GM18505 (cell line): ENCODE data around the gene MEF2C.
A peak's percentile ranks its signal among the peaks of the same experiment; 100 is the strongest.

Experiments used
- ATAC-seq: cut with Tn5 transposase; IDR thresholded peaks from one replicate; pipeline ENCODE4 v1.9.1; 2021; ENCODE audit not compliant: unreplicated experiment
- POLR2A ChIP-seq: IDR thresholded peaks from 4 replicates; pipeline ENCODE4 v1.6.1; 2011; ENCODE audit warnings: borderline replicate concordance; ENCODE audit not compliant: insufficient read depth, insufficient read length; ENCODE audit errors: extremely low read depth

The MEF2C gene

GRCh38 chr5:88881571-88881971 lies 1.4 kb downstream of the MEF2C start:
- no peak for ATAC-seq
- TF ChIP-seq POLR2A = peak; percentile 24

DNA sequence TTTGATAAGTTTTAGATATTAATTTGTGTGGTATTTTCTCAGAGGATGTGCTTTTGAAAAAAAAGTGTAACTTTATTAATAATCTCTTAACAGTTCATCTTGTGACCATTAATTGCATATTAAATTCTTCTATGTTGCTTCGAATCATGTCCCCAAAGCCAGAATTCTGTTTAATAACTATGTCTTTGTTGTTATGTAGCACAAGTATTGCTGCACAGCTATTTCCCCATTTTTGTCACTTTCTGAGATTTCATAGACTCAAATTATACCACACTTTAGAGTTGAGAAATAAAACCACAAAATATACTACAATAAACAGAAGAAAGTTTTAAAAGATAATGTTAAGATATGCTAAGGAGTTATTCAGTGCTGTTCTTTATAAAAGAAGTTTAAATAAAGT lies 2.8 kb downstream of the MEF2C start:
- no peak for ATAC-seq
- no peak for TF ChIP-seq POLR2A

DNA sequence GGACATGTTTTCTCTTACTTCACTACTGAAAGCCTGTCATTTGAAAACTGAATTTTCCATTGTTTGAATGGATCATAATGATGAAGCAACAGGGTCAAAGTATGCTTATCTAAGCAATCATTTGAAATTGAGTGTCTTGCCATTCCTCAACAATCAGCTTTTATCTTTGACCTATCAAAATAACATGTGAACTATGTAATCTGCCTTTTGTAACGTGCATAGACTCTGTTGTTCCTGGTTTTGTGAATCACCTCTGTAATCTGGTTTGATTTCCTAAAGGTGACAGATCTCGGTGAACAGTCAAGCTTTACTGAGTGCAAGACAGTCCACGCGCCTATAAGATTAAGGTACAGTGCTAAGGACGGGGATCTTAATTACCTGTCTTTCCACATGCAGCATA lies 3.3 kb downstream of the MEF2C start:
- TF ChIP-seq POLR2A = peak; percentile 49
- ATAC-seq = no peak

- no peak for TF ChIP-seq POLR2A
- no peak for ATAC-seq
Measured at GRCh38 chr5:88878976-88879375, 4.0 kb downstream of the MEF2C start.

GRCh38 chr5:88877826-88878225 lies 5.2 kb downstream of the MEF2C start:
- no peak for TF ChIP-seq POLR2A
- ATAC-seq = no peak

DNA sequence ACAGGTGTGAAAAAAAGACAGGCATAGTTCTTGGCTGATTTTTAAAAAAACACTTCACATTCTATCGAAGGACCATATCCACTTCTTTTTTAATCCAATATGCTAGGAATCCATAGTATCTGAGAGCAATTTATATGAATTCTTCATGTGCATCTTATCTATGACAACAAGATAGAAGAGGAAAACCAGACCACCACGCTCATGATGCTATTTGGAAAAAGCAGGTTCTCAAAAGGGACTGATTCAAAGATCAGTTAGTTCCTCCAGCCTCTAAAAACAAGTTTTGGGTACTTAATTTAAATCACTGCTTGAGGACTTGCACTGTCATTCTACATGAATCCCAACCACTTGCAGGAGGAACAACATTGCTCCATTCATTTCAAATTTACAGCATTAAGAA lies 6.3 kb downstream of the MEF2C start:
- no peak for ATAC-seq
- peak; percentile 24 for TF ChIP-seq POLR2A

DNA sequence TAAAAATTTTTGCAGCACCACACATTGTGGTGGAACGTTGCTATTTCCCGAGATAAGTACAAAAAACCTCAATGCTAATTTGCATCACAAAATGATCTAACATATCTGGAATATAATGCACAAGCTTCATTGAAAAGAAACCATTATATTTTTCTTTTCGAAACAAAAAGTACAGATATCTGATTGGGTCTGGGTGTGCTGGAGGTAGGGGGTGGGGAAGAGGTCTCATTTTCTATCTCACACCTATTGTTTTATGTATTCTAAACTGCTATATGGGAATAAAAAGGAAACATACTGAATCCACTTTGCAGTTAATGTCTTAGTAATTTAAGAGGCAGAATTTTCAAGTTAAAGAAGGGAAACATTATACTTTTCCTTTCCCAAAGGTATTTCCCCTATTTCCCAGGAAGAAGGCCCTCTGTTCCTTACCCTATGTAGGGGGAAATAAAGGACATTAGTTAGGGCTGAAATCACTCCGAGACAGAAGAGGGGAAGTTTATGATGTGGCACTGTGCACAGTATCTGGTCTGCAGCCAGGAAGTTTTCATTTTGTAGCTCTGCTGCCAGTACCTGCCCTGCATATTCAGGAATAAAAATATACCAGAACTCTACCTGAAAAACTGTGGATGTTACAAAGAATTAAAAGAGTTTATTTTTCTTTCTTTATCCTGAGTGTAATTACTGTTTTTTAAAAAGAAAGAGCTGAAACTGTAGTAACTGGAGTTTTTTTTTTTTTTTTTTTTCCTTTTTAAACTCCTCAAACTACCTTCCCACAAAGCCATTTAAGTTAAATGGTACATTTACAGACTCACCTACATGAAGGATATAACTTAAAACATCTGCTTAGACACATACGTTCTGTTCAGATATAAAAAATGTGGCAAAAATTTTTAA lies 7.4 kb downstream of the MEF2C start:
- TF ChIP-seq POLR2A = peak; percentile 50
- ATAC-seq = no peak

- ATAC-seq = no peak
- no peak for TF ChIP-seq POLR2A
Measured at GRCh38 chr5:88873447-88873846, 9.5 kb downstream of the MEF2C start.

DNA sequence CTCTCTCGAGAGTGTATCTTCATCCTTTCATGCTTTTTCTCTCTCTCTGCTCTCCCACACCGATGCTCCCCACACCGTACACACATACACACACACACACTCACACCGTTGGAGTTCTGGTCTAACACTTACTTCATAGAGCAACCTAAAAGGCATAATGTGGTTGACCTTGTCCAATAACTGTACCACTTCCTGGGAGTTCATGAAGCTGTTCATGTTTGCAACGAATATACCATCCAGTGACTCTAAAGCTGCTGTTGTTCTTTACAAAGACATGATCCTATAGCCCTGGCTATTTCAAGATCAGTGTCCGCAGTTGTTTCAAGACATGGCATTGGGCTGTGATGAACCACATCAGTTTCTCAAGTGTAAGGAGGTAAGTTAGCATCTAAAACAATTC lies 10.0 kb downstream of the MEF2C start:
- TF ChIP-seq POLR2A = no peak
- ATAC-seq = no peak

GRCh38 chr5:88870285-88870684 lies 12.7 kb downstream of the MEF2C start:
- no peak for TF ChIP-seq POLR2A
- no peak for ATAC-seq

GRCh38 chr5:88868468-88869068 lies 14.4 kb downstream of the MEF2C start:
- ATAC-seq = no peak
- TF ChIP-seq POLR2A = no peak

- ATAC-seq = no peak
Measured at GRCh38 chr5:88867638-88868037, 15.3 kb downstream of the MEF2C start.

GRCh38 chr5:88863523-88863922 lies 19.5 kb downstream of the MEF2C start:
- no peak for ATAC-seq
- TF ChIP-seq POLR2A = no peak

More at GRCh38 chr5:88867638-88868037, 15.3 kb downstream of the MEF2C start:
- TF ChIP-seq POLR2A = no peak

DNA sequence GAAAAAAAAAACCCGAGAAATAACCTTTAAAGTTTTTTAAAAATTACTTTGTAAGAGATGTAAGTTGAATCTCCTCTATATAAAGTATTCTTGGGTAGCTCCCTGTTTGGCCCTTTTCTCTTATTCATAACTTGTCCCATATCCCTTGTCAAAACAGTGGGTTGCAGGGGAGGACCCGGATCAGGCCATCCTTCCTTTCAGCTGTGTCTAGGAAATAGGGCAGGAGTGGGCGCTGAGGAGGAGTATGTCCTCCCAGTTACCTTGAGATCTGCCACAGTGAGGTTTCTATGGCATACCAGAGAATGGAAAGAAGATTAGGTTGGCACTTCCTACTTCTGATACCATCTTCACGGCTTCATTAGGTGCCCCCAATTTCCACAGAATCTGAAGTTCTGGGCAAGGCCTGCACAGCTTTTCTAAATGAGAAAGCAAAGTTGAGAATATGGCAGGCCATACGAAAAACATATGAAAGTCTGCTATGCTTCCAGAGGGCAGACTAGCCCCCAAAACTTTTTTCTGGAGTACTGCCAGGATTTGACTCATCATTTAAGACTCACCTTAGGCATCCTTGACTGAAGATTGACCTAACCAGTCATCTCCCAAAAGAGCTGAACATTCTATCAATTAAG lies 20.3 kb downstream of the MEF2C start:
- no peak for ATAC-seq
- no peak for TF ChIP-seq POLR2A
